ENCODE results near the gene HCRTR1.

The HCRTR1 gene

DNA sequence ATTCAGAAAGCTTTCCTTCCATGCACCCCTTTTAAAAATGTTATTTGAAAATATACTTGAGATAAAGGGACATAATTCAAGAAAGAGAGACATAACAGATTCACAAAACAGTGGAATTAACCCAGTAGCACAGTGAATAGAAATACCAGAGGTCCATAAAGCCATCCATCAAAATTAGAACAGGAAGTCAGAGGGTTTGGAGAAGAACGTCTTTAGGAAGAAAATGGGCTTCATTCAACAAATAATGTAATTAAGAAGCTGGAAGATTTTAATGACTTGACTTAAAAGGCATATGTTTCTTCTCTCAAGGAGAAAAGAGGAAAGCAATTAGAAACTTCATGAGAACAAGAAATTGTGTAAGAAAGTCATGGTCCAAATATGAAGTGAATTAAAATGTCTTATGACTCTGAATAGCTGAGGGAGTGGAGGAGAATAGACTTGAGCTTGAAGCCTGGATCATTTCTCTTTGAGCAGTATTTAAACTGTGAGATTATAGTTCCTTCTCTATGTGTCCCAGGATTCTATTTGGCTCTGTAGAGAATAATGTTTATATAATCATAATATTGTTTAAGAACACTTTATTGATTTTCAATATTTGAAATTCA is 7.9 kb upstream of the HCRTR1 start:
- no peak overlapping the region for H3K27ac ChIP-seq
- TF ChIP-seq, protein P1, sequence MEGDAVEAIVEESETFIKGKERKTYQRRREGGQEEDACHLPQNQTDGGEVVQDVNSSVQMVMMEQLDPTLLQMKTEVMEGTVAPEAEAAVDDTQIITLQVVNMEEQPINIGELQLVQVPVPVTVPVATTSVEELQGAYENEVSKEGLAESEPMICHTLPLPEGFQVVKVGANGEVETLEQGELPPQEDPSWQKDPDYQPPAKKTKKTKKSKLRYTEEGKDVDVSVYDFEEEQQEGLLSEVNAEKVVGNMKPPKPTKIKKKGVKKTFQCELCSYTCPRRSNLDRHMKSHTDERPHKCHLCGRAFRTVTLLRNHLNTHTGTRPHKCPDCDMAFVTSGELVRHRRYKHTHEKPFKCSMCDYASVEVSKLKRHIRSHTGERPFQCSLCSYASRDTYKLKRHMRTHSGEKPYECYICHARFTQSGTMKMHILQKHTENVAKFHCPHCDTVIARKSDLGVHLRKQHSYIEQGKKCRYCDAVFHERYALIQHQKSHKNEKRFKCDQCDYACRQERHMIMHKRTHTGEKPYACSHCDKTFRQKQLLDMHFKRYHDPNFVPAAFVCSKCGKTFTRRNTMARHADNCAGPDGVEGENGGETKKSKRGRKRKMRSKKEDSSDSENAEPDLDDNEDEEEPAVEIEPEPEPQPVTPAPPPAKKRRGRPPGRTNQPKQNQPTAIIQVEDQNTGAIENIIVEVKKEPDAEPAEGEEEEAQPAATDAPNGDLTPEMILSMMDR (IDR thresholded peaks at IDR 0.05) = no peak
- TF ChIP-seq ZFX (IDR thresholded peaks at IDR 0.05; ENCODE audit: borderline replicate concordance) = no peak

DNA sequence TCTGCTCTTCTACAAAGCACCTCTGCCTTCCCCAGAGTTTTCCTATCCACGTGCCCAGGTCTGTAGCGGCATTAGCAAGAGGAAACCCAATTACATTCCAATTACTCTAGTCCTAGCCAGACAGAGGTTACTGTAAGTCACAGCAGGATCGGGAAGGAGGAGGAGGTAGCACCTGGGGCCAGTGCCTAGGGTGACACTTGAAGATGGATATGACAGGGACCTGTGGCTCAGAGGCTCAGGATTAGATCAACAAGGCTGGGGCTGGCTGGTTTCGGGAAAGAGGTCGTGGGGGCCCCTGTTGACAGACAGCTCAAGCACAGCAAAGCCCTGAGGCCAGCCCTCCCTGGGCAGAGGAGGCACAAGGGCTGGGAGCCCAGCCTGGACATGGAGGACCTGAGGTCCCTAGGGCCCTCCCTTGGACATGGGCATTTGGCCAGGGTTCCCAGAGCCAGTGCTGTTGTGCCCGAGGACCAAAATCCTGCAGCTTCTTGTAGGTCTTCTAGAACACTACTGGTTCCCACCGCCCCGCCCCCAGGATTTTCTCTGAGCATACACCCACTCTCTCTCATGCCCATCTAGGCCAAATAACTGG is 3.0 kb upstream of the HCRTR1 start:
- no peak overlapping the region for H3K27ac ChIP-seq

DNA sequence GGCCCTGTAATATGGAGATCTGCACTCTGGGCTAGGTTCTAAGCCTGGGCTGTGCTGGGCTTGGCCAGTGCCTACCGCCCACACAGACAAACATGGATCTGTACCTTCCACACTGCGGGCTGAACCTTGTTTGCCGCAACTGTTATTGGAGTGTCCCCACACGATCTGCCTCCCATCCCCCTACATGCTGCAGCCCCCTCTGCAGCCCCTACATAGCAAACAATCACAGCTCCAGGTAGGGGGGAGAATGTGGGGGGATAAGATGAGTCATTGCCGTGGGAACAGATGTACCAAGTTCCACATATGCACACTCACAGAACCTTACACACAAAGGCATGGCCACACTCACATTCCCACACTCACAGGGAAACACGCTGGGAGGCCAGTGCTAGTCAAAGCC is 2.1 kb upstream of the HCRTR1 start:
- TF ChIP-seq ZFX (IDR thresholded peaks at IDR 0.05; ENCODE audit: borderline replicate concordance) = no peak
- TF ChIP-seq, protein P1 (IDR thresholded peaks at IDR 0.05) = no peak
- H3K27ac ChIP-seq = no peak overlapping the region

More for the DNA sequence above, 3.0 kb upstream of the HCRTR1 start:
- TF ChIP-seq, protein P1 (IDR thresholded peaks at IDR 0.05) = no peak
- no peak for TF ChIP-seq ZFX (IDR thresholded peaks at IDR 0.05; ENCODE audit: borderline replicate concordance)

DNA sequence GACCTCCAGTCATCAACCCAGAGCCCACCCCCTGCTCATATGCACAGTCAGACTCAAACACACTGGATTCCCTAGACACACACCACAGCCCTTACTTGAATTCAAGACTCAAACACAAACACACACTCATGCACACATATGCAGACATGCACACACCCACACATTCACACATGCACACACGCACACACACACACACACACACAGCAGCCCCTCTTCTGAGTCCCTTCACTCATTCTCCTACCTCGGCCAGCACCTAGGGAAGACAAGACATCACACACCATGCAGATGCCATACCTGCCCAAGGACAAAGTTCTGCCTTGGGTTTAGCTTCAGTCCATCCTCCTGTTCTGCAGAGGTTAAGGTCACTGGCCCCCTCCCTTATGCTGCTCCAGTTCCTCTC is 1.6 kb upstream of the HCRTR1 start:
- no peak overlapping the region for H3K27ac ChIP-seq
- no peak for TF ChIP-seq ZFX (IDR thresholded peaks at IDR 0.05; ENCODE audit: borderline replicate concordance)
- TF ChIP-seq, protein P1 (IDR thresholded peaks at IDR 0.05) = no peak

DNA sequence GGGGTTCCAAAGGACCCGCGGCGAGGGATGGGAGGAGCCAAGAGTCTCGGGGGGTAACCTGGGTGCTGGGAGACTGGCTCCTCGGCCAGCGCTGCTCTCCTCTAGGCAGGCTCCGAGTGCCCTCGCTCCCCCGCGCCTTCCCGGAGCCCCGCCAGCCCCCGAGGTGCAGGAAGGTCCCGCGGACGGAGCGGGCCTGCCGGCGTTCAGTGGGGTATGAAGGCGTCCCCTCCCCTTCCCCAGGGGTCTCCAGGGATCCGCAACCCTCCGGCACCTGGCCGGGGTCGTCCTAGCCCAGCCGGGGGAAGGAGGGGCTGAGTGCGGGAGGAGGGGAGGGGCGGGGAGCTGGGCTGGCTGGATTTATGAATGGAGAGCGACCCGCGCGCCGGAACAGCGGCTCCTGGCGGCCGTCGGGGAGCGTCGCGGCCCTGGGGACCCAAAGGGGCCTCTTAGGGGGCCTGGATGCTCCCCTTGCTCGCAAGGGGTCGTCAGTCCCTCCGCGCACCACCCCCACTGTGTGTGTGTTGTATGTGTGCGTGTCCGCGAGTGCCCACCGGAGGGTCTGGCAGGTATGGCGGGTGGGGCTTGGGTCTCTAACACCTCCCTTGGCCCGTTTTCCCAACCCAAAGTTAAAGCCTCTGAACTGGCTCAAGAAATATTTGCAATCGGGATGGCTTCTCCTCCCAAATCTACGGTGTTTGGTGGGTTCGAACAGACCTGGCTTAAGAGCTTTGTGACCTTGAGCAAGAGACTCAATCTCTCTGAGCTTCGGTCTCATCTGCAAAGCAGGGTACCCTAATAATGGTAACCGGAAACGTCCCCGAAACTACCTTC is 642 bp downstream of the HCRTR1 start:
- TF ChIP-seq, protein P1 (IDR thresholded peaks at IDR 0.05) = peak; percentile 96
- no peak for TF ChIP-seq ZFX (IDR thresholded peaks at IDR 0.05; ENCODE audit: borderline replicate concordance)
- H3K27ac ChIP-seq = no peak overlapping the region

DNA sequence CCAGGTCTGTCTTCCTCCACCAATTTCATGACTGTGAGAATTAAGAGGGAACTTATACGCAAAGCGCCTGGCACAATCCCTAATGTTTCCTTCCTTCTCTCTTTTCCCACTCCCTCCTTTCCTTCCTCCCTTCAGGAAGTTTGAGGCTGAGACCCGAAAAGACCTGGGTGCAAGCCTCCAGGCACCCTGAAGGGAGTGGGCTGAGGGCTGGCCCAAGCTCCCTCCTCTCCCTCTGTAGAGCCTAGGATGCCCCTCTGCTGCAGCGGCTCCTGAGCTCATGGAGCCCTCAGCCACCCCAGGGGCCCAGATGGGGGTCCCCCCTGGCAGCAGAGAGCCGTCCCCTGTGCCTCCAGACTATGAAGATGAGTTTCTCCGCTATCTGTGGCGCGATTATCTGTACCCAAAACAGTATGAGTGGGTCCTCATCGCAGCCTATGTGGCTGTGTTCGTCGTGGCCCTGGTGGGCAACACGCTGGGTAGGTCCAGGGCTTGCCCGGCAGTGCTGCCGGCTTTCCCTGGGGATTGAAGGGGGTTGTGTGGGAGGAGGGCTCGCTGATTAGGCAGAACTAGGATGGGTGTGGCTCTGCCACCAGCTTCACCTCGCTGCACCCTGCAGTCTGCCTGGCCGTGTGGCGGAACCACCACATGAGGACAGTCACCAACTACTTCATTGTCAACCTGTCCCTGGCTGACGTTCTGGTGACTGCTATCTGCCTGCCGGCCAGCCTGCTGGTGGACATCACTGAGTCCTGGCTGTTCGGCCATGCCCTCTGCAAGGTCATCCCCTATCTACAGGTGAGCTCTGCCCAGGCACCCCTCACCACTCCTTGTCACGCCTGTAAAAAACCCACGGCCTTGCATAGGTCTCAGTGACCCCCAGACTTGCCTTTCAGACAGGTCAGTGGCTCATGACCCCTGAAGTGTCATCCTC is 1.7 kb downstream of the HCRTR1 start:
- TF ChIP-seq, protein P1 (IDR thresholded peaks at IDR 0.05) = no peak
- TF ChIP-seq ZFX (IDR thresholded peaks at IDR 0.05; ENCODE audit: borderline replicate concordance) = no peak
- H3K27ac ChIP-seq = no peak overlapping the region
